DMS53 treated with DMSO at 0.1 percent for 48 hours (cell line): ENCODE results near the gene EXOC3L4.

Source experiments
- DNase-seq: peaks from one replicate; lab custom pipeline; 2025; ENCODE audit not compliant: unreplicated experiment; lab: John Stamatoyannopoulos, UW

EXOC3L4 gene

GRCh38 chr14:103132381-103133209, 38.1 kb downstream of the EXOC3L4 start:
- no peak for DNase-seq

GRCh38 chr14:103133210-103134140, 39.0 kb downstream of the EXOC3L4 start:
- DNase-seq: no peak

- no peak for DNase-seq
Measured at GRCh38 chr14:103134405-103134804, 39.9 kb downstream of the EXOC3L4 start.

GRCh38 chr14:103134919-103135318, 40.4 kb downstream of the EXOC3L4 start:
- no peak for DNase-seq

GRCh38 chr14:103135333-103136260, 41.1 kb downstream of the EXOC3L4 start:
- no peak for DNase-seq

- no peak for DNase-seq
Measured at GRCh38 chr14:103136388-103137271, 42.1 kb downstream of the EXOC3L4 start.

GRCh38 chr14:103137689-103138300, 43.3 kb downstream of the EXOC3L4 start:
- no peak for DNase-seq

- DNase-seq: no peak
Measured at GRCh38 chr14:103138301-103139131, 44.0 kb downstream of the EXOC3L4 start.

GRCh38 chr14:103139132-103140025, 44.9 kb downstream of the EXOC3L4 start:
- no peak for DNase-seq

GRCh38 chr14:103140316-103141109, 46.0 kb downstream of the EXOC3L4 start:
- DNase-seq: no peak

- DNase-seq: no peak
Measured at GRCh38 chr14:103141117-103141796, 46.7 kb downstream of the EXOC3L4 start.

- DNase-seq: no peak
Measured at GRCh38 chr14:103142026-103142425, 47.5 kb downstream of the EXOC3L4 start.

GRCh38 chr14:103142721-103143302, 48.3 kb downstream of the EXOC3L4 start:
- no peak for DNase-seq

- no peak for DNase-seq
Measured at GRCh38 chr14:103143506-103143905, 49.0 kb downstream of the EXOC3L4 start.

GRCh38 chr14:103144085-103144484, 49.6 kb downstream of the EXOC3L4 start:
- no peak for DNase-seq
